ENCODE data around the gene LEFTY2.
"Not testable (repeated sequence)": the region's sequence is repeated elsewhere in the genome, so short reads cannot be mapped to it uniquely, and the experiment has no call there.

Gene LEFTY2, protein sequence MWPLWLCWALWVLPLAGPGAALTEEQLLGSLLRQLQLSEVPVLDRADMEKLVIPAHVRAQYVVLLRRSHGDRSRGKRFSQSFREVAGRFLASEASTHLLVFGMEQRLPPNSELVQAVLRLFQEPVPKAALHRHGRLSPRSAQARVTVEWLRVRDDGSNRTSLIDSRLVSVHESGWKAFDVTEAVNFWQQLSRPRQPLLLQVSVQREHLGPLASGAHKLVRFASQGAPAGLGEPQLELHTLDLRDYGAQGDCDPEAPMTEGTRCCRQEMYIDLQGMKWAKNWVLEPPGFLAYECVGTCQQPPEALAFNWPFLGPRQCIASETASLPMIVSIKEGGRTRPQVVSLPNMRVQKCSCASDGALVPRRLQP

DNA sequence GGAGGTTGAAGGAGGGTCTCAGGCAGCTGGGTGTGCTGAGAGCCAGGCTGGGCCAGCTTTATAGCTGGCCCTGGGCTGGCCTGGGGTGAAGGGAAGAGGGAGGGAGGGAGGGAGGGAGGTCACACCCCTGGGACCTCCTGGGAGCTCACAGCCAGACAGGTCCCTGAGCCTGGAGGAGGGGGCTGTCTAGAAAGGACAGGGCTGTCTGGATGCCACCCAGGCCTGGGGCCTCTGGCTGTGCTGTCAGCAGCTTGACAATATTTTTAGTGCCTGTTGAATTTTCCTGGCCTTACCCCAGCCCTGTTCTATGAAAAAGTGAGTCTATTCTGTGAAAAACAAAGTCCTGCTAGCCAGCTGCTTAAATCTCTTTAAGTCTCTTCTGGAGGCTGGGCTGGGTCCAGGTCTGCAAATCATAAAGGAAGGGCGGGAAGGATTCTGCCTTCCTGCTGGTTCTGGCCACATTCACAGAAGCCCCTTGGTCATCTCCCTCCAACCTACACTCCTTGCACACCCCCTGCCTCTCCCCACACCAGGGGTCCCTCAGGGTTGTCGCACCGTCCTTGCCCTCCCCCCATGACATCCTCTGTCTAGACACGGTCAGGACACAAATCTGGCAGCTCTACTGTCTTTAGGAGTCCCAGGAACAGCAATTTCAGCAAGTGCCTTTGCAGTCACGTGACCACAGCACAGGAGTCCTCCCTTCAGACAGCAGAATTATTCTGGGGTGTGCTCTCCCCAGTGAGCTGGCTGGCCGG is at the start of gene LEFTY2:
Gene LEFTY2 (minus strand): TSS at position 34 of the 755 bp plus-strand sequence. CDS start 80 bp downstream, outside the sequence.
- no peak within 1 kb of the TSS for H3K4me3 ChIP-seq (ENCODE audit: low read depth, low read length)
- no peak for DNase-seq (ENCODE audit: low read depth)

DNA sequence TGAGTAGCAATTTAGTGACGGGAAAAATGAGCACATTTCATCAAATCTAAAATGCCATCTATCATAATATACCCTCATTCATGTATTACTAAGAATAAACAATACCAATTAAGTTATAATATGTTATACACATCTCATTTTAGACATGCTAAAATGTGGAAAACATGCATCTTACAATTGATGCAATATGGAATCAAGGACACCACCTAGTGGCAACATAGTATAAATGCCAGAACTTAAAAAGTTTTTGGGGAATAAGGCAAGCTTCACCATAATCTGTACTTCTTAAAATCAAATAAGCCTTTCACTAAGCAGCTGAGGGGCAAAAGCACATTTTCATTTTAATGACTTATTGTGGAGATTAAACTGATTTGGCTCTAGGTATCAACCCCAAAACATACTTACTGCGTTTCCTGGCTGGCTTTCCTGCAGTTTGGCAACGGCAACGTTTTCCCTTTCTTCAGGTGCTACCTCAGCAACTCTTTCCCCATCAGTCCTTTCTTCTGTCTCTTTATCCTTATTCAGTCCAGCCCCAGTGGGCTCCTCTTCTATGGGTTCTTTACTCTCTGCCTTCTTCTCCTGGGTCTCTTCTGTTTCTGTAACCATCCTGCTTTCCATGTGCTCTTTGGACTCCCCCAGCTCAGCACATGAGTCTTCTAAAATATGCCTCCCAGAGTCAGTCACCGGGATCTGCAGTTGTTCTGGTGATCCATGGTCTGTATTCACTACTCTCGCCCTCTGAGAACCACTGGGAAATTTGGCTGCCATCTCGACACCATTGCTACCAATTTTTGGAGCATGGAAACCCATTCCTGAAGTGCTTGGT is 46.7 kb upstream of the LEFTY2 start:
- DNase-seq (ENCODE audit: low read depth) = no peak
- no peak overlapping the region for H3K4me3 ChIP-seq (ENCODE audit: low read depth, low read length)

DNA sequence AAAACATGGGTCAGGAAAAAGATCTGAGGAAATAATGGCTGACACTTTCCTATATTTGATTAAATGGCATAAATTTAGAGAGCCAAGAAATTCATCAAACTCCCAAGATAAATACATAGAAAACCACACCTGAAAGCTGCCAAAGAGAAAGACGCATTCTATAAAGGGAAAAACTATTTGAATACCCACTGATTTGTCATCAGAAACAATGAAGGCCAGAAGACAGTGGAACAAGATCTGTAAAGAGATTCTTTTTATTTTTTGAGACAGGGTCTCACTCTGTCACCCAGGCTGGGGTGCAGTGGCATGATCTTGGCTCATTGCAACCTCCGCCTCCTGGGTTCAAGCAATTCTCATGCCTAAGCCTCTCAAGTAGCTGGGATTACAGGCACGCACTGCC is 40.7 kb upstream of the LEFTY2 start:
- no peak overlapping the region for H3K4me3 ChIP-seq (ENCODE audit: low read depth, low read length)
- DNase-seq (ENCODE audit: low read depth) = no peak

- H3K4me3 ChIP-seq (ENCODE audit: low read depth, low read length) = no peak overlapping the region
- no peak for DNase-seq (ENCODE audit: low read depth)
Observed at GRCh38 chr1:225980005-225980836, 39.2 kb upstream of the LEFTY2 start.

- no peak for DNase-seq (ENCODE audit: low read depth)
- no peak overlapping the region for H3K4me3 ChIP-seq (ENCODE audit: low read depth, low read length)
Observed at GRCh38 chr1:225979421-225979820, 38.4 kb upstream of the LEFTY2 start.

DNA sequence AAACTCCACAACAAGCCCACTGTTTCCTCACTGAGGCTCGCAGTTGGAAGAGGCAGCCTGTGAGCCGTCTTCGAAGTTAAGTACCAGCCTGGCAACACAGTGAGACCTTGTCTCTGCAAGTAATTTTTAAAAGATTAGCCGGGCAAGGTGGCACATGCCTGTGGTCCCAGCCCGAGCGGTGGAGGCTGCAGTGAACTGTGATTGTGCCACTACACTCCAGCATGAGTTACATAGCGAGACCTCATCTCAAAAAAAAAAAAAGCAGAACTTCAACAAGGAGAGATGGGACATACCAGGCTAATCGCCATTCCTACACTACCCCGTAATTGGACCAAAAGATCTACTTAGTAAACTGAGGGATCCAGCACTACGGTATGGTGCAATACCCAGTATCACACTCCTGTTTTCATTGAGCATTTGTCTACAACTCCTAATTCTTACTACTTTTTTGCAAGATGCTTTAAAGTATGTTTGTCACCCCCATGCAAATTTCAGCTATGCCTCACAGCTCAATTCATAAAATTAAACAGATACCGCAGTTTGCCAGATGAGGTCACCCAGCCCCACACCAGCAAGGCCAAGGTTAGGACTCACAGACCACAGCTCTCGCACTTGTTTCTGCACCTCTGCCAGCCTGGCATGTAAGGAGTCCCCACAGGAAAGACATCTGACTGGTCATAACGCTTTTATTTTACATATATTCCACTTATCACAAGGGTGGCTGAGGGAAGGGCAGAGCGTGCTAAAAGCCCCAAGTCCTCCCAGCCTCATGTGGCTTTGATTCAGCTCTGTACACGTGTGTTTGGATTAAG is 37.1 kb upstream of the LEFTY2 start:
- DNase-seq (ENCODE audit: low read depth) = no peak
- no peak overlapping the region for H3K4me3 ChIP-seq (ENCODE audit: low read depth, low read length)

GRCh38 chr1:225975146-225975545 is 34.1 kb upstream of the LEFTY2 start:
- DNase-seq (ENCODE audit: low read depth); H3K4me3 ChIP-seq (ENCODE audit: low read depth, low read length): not testable (repeated sequence)

GRCh38 chr1:225974454-225974853 is 33.4 kb upstream of the LEFTY2 start:
- no peak overlapping the region for H3K4me3 ChIP-seq (ENCODE audit: low read depth, low read length)
- no peak for DNase-seq (ENCODE audit: low read depth)

DNA sequence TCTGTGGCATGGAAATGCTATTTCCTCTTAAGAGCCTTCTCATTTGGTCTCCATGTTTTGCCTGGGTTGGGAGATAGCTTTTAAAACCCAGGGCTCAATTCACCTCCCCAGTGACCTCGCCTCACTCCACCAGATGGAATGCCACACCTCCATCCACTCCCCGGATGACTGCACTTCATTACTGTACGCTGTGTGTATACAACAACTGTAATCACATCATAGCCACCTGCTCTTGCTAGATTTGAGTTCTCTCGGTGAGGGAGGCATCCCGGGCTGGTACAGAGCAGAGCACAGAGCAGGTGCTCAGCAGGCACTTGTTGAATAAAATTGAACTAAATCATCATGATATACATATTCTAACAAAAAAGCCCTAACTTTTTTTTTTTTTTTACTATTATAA is 32.1 kb upstream of the LEFTY2 start:
- H3K4me3 ChIP-seq (ENCODE audit: low read depth, low read length) = no peak overlapping the region
- no peak for DNase-seq (ENCODE audit: low read depth)

GRCh38 chr1:225972344-225973152 is 31.5 kb upstream of the LEFTY2 start:
- no peak overlapping the region for H3K4me3 ChIP-seq (ENCODE audit: low read depth, low read length)
- DNase-seq (ENCODE audit: low read depth) = no peak

DNA sequence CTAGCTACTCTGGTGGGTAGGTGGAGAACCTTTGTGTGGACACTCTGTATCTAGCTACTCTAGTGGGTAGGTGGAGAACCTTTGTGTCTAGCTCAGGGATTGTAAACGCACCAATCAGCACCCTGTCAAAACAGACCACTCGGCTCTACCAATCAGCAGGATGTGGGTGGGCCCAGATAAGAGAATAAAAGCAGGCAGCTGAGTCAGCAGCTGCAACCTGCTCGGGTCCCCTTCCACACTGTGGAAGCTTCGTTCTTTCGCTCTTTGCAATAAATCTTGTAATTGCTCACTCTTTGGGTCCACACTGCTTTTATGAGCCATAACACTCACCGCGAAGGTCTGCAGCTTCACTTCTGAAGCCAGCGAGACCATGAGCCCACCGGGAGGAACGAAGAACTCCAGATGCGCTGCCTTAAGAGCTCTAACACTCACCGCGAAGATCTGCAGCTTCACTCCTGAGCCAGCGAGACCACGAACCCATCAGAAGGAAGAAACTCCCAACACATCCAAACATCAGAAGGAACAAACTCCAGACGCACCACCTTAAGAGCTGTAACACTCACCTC is 29.7 kb upstream of the LEFTY2 start:
- not testable (repeated sequence) for H3K4me3 ChIP-seq (ENCODE audit: low read depth, low read length); DNase-seq (ENCODE audit: low read depth)

GRCh38 chr1:225969751-225970150 is 28.7 kb upstream of the LEFTY2 start:
- H3K4me3 ChIP-seq (ENCODE audit: low read depth, low read length); DNase-seq (ENCODE audit: low read depth): not testable (repeated sequence)

GRCh38 chr1:225965231-225965630 is 24.2 kb upstream of the LEFTY2 start:
- H3K4me3 ChIP-seq (ENCODE audit: low read depth, low read length) = no peak overlapping the region
- no peak for DNase-seq (ENCODE audit: low read depth)

- DNase-seq (ENCODE audit: low read depth) = no peak
- H3K4me3 ChIP-seq (ENCODE audit: low read depth, low read length) = no peak overlapping the region
Observed at GRCh38 chr1:225963735-225964530, 22.9 kb upstream of the LEFTY2 start.

DNA sequence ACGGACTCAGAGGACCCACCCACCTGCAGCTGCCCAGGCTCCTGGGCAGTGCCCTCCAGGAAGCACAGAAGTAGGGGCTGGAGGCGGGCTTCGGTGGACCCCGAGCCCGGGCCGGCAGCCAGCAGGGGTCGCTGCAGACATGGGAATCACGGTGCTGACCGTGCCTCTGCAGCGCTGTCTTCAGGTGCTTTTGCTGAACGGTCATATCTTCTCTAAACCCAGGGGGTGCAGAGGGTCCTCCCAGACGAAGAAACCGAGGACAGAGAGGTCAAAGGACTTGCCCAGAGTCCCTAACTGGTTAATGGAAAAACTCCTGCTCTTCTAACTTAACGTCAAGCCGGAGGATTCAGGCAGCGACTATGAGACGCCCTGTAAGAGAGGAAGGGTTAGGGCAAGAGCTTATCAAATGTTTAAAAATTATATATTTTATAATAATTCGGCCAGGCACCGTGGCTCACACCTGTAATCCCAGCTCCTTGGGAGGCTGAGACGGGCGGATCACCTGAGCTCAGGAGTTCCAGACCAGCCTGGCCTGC is 21.5 kb upstream of the LEFTY2 start:
- no peak overlapping the region for H3K4me3 ChIP-seq (ENCODE audit: low read depth, low read length)
- no peak for DNase-seq (ENCODE audit: low read depth)

Data from skeletal muscle cell (primary cell).